Mucosa of stomach (tissue), 1 donor: Measurements from ENCODE around the gene TEX2.

Source experiments
- H3K27me3 ChIP-seq: one replicate; pipeline ENCODE4 v1.7.0; 2013; ENCODE audit warnings: mild to moderate bottlenecking, low read length; ENCODE audit not compliant: control insufficient read depth, insufficient read depth
- H3K36me3 ChIP-seq: one replicate; pipeline ENCODE4 v1.7.0; 2013; ENCODE audit warnings: low read length; ENCODE audit not compliant: control insufficient read depth, insufficient read depth
- H3K4me1 ChIP-seq: one replicate; pipeline ENCODE4 v1.7.0; 2013; ENCODE audit warnings: mild to moderate bottlenecking, low read length; ENCODE audit not compliant: control insufficient read depth, insufficient read depth
- H3K4me3 ChIP-seq: one replicate; pipeline ENCODE4 v1.7.0; 2013; ENCODE audit warnings: low read length
- H3K9ac ChIP-seq: one replicate; pipeline ENCODE4 v1.7.0; 2013; ENCODE audit warnings: mild to moderate bottlenecking, low read length, moderate library complexity
- H3K9me3 ChIP-seq: one replicate; pipeline ENCODE4 v1.7.0; 2013; ENCODE audit warnings: mild to moderate bottlenecking, low read length, moderate library complexity; ENCODE audit not compliant: control insufficient read depth
- donor health status: Pancreatic carcinoma.

The TEX2 gene, protein sequence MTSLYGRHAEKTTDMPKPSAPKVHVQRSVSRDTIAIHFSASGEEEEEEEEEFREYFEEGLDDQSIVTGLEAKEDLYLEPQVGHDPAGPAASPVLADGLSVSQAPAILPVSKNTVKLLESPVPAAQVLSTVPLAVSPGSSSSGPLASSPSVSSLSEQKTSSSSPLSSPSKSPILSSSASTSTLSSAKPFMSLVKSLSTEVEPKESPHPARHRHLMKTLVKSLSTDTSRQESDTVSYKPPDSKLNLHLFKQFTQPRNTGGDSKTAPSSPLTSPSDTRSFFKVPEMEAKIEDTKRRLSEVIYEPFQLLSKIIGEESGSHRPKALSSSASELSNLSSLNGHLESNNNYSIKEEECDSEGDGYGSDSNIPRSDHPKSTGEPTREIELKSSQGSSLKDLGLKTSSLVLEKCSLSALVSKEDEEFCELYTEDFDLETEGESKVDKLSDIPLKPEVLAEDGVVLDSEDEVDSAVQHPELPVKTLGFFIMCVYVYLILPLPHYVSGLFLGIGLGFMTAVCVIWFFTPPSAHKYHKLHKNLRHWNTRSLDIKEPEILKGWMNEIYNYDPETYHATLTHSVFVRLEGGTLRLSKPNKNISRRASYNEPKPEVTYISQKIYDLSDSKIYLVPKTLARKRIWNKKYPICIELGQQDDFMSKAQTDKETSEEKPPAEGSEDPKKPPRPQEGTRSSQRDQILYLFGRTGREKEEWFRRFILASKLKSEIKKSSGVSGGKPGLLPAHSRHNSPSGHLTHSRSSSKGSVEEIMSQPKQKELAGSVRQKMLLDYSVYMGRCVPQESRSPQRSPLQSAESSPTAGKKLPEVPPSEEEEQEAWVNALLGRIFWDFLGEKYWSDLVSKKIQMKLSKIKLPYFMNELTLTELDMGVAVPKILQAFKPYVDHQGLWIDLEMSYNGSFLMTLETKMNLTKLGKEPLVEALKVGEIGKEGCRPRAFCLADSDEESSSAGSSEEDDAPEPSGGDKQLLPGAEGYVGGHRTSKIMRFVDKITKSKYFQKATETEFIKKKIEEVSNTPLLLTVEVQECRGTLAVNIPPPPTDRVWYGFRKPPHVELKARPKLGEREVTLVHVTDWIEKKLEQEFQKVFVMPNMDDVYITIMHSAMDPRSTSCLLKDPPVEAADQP

DNA sequence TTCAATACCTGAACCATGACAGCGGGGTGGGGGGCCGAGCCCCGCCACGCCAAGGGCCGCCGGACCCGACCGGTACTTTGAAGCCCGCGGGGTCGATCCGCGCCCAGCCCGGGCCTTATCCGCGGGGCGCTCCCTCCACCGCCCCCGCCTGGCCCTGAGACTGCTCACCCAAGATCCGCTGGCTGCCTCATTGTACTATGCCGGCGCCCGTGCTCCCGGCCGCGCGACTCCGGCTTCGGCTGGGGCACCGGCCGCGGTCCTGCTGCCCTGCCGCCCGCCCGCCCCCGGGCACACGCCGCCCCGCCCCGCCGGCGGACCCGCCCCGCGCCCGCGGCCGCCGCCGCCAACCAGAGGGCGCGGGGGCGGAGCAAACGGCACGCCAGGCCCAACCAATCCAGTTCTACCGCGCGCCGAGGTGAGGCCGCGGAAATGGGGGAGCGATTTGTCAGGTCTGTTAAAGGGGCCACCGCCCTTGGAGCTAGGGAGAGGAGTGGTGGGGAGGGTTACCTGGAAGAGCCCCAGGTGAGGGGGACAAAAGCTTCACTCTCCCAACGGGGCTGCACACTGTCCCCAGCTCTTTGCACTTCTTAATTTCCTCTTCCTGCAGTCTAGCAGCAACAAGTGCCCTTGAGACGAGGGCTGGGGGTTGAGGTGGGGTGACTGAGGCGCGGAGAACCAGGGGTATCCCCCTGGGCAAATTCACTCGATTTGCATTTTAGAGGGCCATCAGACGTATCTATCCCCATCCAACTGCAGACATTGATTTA lies at the start of gene TEX2:
Gene TEX2, minus strand, starts transcription at position 261 of the 767 bp plus-strand sequence. CDS start 49,043 bp downstream, outside the sequence.
- H3K9me3 ChIP-seq, result no peaks in the 10 kb centered on the region
- H3K4me3 ChIP-seq, result peak within 1 kb of the TSS; percentile 83
- peak within 1 kb of the TSS; percentile 79 for H3K9ac ChIP-seq
- no peaks in the 10 kb centered on the region for H3K36me3 ChIP-seq
- peaks cover 8% of the 10 kb centered on the region for H3K27me3 ChIP-seq
- H3K4me1 ChIP-seq, result peaks cover 11% of the 10 kb centered on the region

DNA sequence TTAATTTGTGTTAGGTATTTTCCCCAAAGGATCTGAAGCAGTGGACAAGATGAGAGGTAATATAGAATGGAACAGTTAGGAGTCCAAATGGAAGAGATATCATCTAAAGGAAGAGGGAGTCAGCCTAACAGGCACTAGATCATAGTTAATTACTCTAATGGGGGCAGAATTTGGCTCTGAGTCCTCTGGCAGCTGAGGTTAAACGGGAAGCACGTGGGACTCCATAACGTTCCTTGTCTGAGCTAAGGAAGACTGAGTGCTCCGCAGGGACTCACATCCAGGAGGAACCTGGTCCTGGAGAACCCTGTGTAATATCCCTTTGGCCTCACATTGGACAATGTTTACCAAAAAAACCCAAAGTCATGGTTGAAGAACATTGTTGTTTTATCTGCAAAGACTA lies 46.6 kb upstream of the TEX2 start:
- Histone ChIP-seq H3K9me3 (no peaks in the 10 kb centered on the region), H3K27me3 (no peaks in the 10 kb centered on the region), H3K9ac (no peak overlapping the region), H3K36me3 (no peaks in the 10 kb centered on the region), H3K4me3 (no peak overlapping the region), H3K4me1 (no peaks in the 10 kb centered on the region)

DNA sequence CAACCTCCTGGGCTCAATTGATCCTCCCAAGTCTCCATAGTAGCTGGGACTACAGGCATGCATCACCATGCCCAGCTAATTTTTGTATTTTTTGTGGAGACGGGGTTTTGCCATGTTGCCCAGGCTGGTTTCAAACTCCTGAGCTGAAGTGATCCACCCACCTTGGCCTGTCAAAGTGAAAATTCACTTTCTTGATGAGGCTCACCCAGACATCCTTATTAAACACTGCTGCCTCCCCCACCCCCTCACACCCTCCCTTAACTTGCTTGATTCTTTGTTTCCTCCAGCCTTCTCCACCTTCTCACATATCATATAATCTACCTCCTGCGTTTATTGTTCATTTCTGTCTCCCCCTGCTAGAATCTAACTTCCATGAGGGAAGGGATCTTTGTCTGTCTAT lies 46.0 kb upstream of the TEX2 start:
- Histone ChIP-seq H3K9ac (no peak overlapping the region), H3K36me3 (no peaks in the 10 kb centered on the region), H3K27me3 (no peaks in the 10 kb centered on the region), H3K4me1 (no peaks in the 10 kb centered on the region), H3K9me3 (no peaks in the 10 kb centered on the region), H3K4me3 (no peak overlapping the region)

DNA sequence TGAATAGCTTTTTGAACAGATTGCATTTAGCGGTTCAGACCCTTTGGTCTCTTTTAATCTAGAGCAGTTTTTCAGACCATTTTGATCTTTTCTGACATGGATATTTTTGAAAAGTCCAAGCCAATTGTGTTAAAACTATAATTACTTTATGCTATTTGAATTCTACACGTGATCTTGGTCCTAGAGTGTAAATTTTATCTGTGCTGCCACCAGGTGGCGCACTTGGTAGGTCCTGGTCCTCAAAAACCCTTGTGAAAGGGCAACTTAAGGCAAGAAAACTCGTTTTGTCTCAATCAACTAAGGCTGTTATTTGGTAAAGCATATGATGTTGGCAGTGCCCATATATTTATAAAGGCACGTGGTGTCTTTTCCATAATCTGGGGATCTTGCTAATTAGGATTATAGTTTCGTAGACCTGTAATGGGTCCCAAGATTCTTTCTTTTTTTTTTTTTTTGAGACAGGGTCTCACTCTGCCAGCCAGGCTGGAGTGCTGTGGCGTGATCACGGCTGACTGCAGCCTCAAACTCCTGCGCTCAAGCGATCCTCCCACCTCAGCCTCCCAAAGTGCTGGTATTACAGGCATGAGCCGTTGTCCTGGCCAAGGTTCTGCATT lies 43.9 kb upstream of the TEX2 start:
- Histone ChIP-seq H3K4me3 (no peak overlapping the region), H3K36me3 (no peaks in the 10 kb centered on the region), H3K27me3 (no peaks in the 10 kb centered on the region)

DNA sequence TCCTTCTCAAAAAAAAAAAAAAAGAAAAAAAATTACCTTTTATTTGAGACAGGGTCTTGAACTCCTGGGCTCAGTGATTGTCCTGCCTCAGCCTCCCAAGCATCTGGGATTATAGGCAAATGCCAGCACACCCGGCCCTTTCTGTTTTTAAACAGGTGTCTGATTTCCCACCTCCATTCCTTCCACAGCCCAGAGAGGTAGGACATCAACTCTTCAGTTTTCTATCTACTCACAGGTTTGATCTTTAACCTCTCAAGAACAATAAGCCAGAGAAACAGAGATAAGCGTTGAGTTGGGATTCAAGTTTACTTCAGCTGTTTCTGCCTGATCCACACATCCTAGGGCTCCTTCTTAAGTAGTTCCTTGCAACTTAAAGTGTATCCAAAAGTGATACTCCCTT lies 41.5 kb upstream of the TEX2 start:
- peaks cover 5% of the 10 kb centered on the region for H3K4me1 ChIP-seq
- H3K36me3 ChIP-seq, result no peaks in the 10 kb centered on the region
- H3K27me3 ChIP-seq, result no peaks in the 10 kb centered on the region
- no peak overlapping the region for H3K4me3 ChIP-seq
- no peaks in the 10 kb centered on the region for H3K9me3 ChIP-seq
- no peak overlapping the region for H3K9ac ChIP-seq

More for the DNA sequence above, 43.9 kb upstream of the TEX2 start:
- Histone ChIP-seq H3K9ac (no peak overlapping the region), H3K9me3 (no peaks in the 10 kb centered on the region), H3K4me1 (peaks cover 5% of the 10 kb centered on the region)

DNA sequence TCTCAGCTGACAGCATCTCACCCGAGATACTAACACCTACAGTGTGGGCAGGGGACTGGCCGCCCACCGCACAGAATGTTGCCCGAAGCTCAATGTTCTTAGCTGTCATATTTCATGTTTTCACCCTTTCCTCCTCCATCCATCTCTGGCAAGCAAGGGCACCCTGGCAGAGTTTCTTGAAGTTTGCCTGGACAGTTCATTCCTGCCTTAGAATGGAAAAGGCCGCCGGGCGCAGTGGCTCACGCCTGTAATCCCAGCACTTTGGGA lies 37.6 kb upstream of the TEX2 start:
- Histone ChIP-seq H3K9me3 (no peaks in the 10 kb centered on the region), H3K36me3 (no peaks in the 10 kb centered on the region), H3K9ac (no peak overlapping the region), H3K4me1 (peaks cover 5% of the 10 kb centered on the region), H3K4me3 (no peak overlapping the region), H3K27me3 (no peaks in the 10 kb centered on the region)

DNA sequence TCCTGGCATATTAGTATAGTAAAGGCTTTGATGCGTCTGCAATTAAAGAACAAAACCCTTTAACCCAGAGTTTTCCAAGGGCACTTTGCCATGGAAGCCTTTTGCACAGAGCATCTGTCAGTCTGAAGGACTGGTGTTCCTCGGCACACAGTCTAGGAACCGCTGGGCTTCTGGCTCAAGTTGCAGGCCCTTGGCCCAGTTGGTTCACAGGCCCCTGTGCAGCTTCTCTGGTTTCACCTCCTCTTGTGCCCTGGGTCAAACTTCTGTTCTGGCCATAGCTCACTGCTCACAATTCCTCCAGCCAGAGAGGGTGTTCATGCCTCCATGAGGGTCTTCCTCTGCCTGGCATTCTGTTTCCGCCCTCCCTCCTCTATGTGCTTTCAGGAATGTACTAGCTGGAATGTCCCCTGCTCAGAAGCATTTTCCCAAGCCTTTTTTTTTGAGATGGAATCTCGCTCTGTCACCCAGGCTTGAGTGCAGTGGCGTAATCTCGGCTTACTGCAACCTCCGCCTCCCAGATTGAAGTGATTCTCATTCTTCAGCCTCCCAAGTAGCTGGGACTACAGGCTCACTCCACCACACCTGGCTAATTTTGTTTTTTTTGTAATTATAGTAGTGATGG lies 34.5 kb upstream of the TEX2 start:
- H3K4me1 ChIP-seq, result peaks cover 3% of the 10 kb centered on the region
- H3K9ac ChIP-seq, result no peak overlapping the region
- no peak overlapping the region for H3K4me3 ChIP-seq
- H3K9me3 ChIP-seq, result no peaks in the 10 kb centered on the region
- no peaks in the 10 kb centered on the region for H3K36me3 ChIP-seq
- no peaks in the 10 kb centered on the region for H3K27me3 ChIP-seq

DNA sequence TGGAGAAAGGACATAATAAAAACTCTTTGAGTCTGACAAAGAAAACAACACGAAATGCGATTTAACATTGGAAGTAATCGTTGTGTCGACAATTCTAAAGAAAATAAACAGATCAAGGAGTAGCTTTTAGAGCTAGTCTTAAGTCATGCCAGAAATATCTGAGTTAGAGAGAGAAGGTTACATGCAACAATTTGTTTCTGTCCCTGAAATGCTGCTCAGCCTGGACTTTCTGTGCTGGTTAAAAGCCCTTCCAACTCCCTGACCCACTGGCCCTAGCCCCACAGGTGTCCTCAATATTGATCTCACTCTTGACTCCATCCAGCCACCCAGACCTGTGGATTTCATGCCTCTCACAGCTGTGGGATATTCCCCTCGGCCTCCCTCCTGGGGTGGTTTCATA lies 33.2 kb upstream of the TEX2 start:
- H3K9ac ChIP-seq, result no peak overlapping the region
- no peaks in the 10 kb centered on the region for H3K36me3 ChIP-seq
- H3K4me1 ChIP-seq, result no peaks in the 10 kb centered on the region
- no peaks in the 10 kb centered on the region for H3K27me3 ChIP-seq
- no peaks in the 10 kb centered on the region for H3K9me3 ChIP-seq
- H3K4me3 ChIP-seq, result no peak overlapping the region

DNA sequence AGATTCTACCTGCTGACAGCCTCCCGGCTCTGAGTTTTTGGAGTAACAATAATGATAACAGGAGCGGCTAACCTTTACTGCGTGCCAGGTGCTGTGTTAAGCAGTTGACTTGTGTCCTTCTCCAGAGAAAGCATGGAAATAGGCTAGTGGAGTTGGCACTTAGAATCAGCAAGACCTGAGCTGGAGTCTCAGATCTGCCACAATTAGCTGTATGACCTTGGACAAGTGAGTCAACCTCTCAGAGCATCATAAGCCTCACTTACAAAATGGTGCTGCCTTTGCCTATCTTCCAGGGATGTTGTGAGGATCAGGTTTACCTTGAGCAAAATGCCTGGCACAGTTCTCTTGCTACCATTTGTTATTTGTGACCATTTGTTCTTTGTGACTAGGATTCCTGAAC lies 32.1 kb upstream of the TEX2 start:
- Histone ChIP-seq H3K9ac (no peak overlapping the region), H3K27me3 (no peaks in the 10 kb centered on the region)

DNA sequence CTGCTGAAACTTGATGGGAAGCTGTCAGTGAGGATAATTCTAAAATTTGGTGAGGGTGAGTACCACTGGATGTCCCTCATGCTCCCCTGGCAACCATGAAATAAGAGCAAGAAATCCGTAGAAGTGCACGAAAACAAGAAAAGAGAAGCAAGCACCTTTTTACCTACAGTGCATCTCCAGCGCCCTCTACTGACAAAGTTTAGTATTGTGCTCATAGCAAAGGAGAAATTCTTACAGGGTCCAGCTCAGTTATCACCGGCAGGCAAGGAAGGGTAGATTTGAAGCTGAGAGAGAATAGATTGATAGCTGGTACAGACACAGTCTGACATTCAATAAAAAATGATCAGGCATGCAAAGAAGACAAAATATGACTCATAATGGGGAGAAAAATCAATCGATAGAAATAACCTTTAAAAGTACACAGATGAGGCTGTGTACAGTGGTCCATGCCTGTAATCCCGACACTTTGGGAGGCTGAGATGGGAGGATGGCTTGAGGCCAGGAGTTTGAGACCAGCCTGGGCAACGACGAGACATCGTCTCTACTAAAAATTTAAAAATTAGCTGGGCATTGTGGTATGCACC lies 28.3 kb upstream of the TEX2 start:
- Histone ChIP-seq H3K9me3 (no peaks in the 10 kb centered on the region), H3K36me3 (no peaks in the 10 kb centered on the region), H3K27me3 (no peaks in the 10 kb centered on the region), H3K4me3 (no peak overlapping the region), H3K4me1 (no peaks in the 10 kb centered on the region), H3K9ac (no peak overlapping the region)

More for the DNA sequence above, 32.1 kb upstream of the TEX2 start:
- no peaks in the 10 kb centered on the region for H3K4me1 ChIP-seq
- H3K36me3 ChIP-seq, result no peaks in the 10 kb centered on the region
- no peaks in the 10 kb centered on the region for H3K9me3 ChIP-seq
- no peak overlapping the region for H3K4me3 ChIP-seq

DNA sequence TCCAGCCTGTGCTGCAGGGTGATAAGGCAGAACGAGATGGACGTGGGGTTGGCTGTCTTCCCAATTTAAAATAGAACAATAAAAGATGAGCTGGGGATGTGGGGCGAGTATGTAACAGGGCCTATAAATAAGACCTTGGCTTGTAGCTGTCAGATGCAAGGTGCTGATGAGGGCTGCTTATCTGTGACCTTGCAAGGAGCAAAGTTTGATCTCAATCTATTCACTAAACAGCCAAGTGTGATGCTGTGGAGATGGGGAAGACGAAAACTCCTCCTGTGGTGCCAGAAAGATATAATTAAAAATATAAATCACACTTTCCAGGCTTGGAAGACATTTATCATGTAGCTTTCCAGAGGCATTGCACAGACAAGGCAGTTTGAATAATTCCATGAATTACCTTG lies 26.7 kb upstream of the TEX2 start:
- no peaks in the 10 kb centered on the region for H3K27me3 ChIP-seq

More for the DNA sequence above, 26.7 kb upstream of the TEX2 start:
- H3K9me3 ChIP-seq, result no peaks in the 10 kb centered on the region
- no peaks in the 10 kb centered on the region for H3K36me3 ChIP-seq
- no peaks in the 10 kb centered on the region for H3K4me1 ChIP-seq
- no peak overlapping the region for H3K9ac ChIP-seq
- no peak overlapping the region for H3K4me3 ChIP-seq
